ENCODE data around the gene COX20. TPM values are rescaled to one million over a fixed set of nuclear protein-coding genes. Genes with fewer than 3 reads are reported as not detected.

The COX20 gene
- total RNA-seq, 1 donor, result 44.2 TPM

- H3K4me3 ChIP-seq (ENCODE audit: low read depth, low read length), result no peak overlapping the region
- no peak for TF ChIP-seq CTCF (IDR thresholded peaks at IDR 0.05; ENCODE audit: insufficient read depth, low read length)
- DNase-seq (ENCODE audit: low read depth), result no peak
Measured at GRCh38 chr1:244851546-244852231, 16.2 kb downstream of the COX20 start.

GRCh38 chr1:244852694-244853093, 17.2 kb downstream of the COX20 start:
- no peak overlapping the region for H3K4me3 ChIP-seq (ENCODE audit: low read depth, low read length)
- DNase-seq (ENCODE audit: low read depth), result no peak
- no peak for TF ChIP-seq CTCF (IDR thresholded peaks at IDR 0.05; ENCODE audit: insufficient read depth, low read length)

- no peak for TF ChIP-seq CTCF (IDR thresholded peaks at IDR 0.05; ENCODE audit: insufficient read depth, low read length)
- H3K4me3 ChIP-seq (ENCODE audit: low read depth, low read length), result no peak overlapping the region
- DNase-seq (ENCODE audit: low read depth), result no peak
Measured at GRCh38 chr1:244854166-244854565, 18.7 kb downstream of the COX20 start.

- no peak for DNase-seq (ENCODE audit: low read depth)
- no peak overlapping the region for H3K4me3 ChIP-seq (ENCODE audit: low read depth, low read length)
- TF ChIP-seq CTCF (IDR thresholded peaks at IDR 0.05; ENCODE audit: insufficient read depth, low read length), result no peak
Measured at GRCh38 chr1:244854865-244855578, 19.6 kb downstream of the COX20 start.

GRCh38 chr1:244857761-244858160, 22.3 kb downstream of the COX20 start:
- no peak for TF ChIP-seq CTCF (IDR thresholded peaks at IDR 0.05; ENCODE audit: insufficient read depth, low read length)
- H3K4me3 ChIP-seq (ENCODE audit: low read depth, low read length), result no peak overlapping the region
- DNase-seq (ENCODE audit: low read depth), result no peak

- TF ChIP-seq CTCF (IDR thresholded peaks at IDR 0.05; ENCODE audit: insufficient read depth, low read length), result no peak
- no peak overlapping the region for H3K4me3 ChIP-seq (ENCODE audit: low read depth, low read length)
- DNase-seq (ENCODE audit: low read depth), result no peak
Measured at GRCh38 chr1:244858357-244858756, 22.9 kb downstream of the COX20 start.

Measured in fibroblast of the aortic adventitia (primary cell).